Gastrocnemius medialis (tissue), 4 donors: ENCODE data around the gene FPR1.

Experiments used
- POLR2A ChIP-seq, 2 donors: fragments of 450-650 bp; IDR thresholded peaks; one replicate each; pipeline ENCODE4 v1.6.1; 2017; ENCODE audit warnings: antibody characterized with exemption in 2 of 2, mild to moderate bottlenecking in 2 of 2, moderate library complexity in 2 of 2
- TF ChIP-seq, protein P1 (sequence below), 5 experiments: fragments of 450-650 bp in 3 of 5; fragments of 200-600 bp in 2 of 5; sonication (generic) in 2 of 5; IDR thresholded peaks in 4 of 5; conservative IDR thresholded peaks in 1 of 5; 1 replicate in 4 of 5; 2 replicates in 1 of 5; pipeline ENCODE4 v1.5.1; 2016 to 2019; ENCODE audit warnings: antibody characterized with exemption in 5 of 5, mild to moderate bottlenecking in 3 of 5, moderate library complexity in 3 of 5

GRCh38 chr19:51719251-51719988 lies 32.3 kb downstream of the FPR1 start:
- no peak for TF ChIP-seq POLR2A (IDR thresholded peaks at IDR 0.05)
- TF ChIP-seq, protein P1, sequence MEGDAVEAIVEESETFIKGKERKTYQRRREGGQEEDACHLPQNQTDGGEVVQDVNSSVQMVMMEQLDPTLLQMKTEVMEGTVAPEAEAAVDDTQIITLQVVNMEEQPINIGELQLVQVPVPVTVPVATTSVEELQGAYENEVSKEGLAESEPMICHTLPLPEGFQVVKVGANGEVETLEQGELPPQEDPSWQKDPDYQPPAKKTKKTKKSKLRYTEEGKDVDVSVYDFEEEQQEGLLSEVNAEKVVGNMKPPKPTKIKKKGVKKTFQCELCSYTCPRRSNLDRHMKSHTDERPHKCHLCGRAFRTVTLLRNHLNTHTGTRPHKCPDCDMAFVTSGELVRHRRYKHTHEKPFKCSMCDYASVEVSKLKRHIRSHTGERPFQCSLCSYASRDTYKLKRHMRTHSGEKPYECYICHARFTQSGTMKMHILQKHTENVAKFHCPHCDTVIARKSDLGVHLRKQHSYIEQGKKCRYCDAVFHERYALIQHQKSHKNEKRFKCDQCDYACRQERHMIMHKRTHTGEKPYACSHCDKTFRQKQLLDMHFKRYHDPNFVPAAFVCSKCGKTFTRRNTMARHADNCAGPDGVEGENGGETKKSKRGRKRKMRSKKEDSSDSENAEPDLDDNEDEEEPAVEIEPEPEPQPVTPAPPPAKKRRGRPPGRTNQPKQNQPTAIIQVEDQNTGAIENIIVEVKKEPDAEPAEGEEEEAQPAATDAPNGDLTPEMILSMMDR (IDR thresholded peaks at IDR 0.05 in 4 of 5, conservative IDR thresholded peaks at IDR 0.05 in 1 of 5): no peak
